ENCODE measurements around the gene DAB2. TPM values are rescaled to one million over a fixed set of nuclear protein-coding genes. Genes with fewer than 3 reads are reported as not detected.

The DAB2 gene
- total and polyA plus RNA-seq, 4 donors = 29.6 to 112 (median 69.8) TPM

DNA sequence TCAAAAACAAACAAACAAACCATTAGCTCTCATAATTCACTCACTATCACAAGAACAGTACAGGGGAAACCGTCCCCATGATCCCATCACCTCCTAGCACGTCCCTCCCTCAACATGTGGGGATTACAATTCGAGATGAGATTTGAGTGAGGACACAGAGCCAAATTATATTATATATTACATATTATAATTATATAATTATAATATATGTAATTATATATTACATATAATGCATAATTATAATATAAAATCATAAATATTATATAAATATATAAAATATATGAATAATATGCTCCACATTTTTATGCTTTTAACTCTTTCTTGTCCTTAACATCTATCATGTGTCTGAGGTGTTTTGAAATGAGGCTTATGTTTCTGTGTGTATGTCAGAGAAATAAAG lies 57.1 kb downstream of the DAB2 start:
- no peak overlapping the region for H3K27ac ChIP-seq (ENCODE audit: low read depth in 1 of 2, low read length in 1 of 2)
- no peak for TF ChIP-seq CTCF (IDR thresholded peaks at IDR 0.05; ENCODE audit: control extremely low read depth, extremely low read depth)
- no peaks in the 10 kb centered on the region for H3K9me3 ChIP-seq (ENCODE audit: control insufficient read depth in 4 of 4, insufficient read depth in 3 of 4, low read length in 3 of 4)
- peaks cover 1 to 16% (median 4%) of the 10 kb centered on the region in 4 donors for H3K36me3 ChIP-seq (ENCODE audit: control insufficient read depth in 4 of 4, insufficient read depth in 4 of 4, low read length in 4 of 4)
- H3K4me3 ChIP-seq = no peak overlapping the region
- no peak for DNase-seq
- ATAC-seq (ENCODE audit: insufficient read depth, low FRiP score) = no peak
- peaks cover 0 to 7% (median 0%) of the 10 kb centered on the region in 5 donors for H3K4me1 ChIP-seq (ENCODE audit: control insufficient read depth in 5 of 5, insufficient read depth in 5 of 5, low read length in 5 of 5)
- H3K27me3 ChIP-seq (ENCODE audit: control insufficient read depth in 3 of 3, insufficient read depth in 3 of 3, low read length in 2 of 3) = no peaks in the 10 kb centered on the region
- WGBS, 2 donors = 86 to 90% methylated on average over 3 of the region's 3 CpGs
- no peak overlapping the region for H3K9ac ChIP-seq (ENCODE audit: insufficient read depth in 1 of 2, low read length in 2 of 2)

DNA sequence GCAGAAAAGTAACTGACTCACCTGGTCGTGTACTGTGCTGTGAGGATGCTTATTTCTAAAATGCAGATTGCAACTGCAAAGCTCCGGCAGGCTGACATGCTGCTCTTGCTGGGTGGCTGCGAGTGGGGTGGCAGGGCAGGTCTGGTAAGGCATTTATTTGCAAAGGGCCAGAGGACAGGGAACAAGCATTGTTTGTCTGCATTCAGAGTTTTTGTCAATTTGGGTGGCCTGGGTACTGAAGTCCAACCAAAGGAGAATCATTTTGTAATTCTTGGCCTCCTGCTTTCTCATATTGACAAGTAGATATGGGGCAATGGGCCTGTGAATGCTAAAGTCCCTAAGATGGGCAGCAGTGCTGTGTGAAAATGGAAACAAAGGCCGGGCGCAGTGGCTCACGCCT lies 60.4 kb downstream of the DAB2 start, which contains the start of gene C9:
Gene C9 (minus strand): TSS at position 129 of the 400 bp plus-strand sequence. CDS start 31 bp downstream, at position 98.
- ATAC-seq (ENCODE audit: insufficient read depth, low FRiP score) = no peak
- WGBS, 2 donors = 74 to 81% methylated on average over 6 of the region's 6 CpGs
- no peaks in the 10 kb centered on the region for H3K27me3 ChIP-seq (ENCODE audit: control insufficient read depth in 3 of 3, insufficient read depth in 3 of 3, low read length in 2 of 3)

DNA sequence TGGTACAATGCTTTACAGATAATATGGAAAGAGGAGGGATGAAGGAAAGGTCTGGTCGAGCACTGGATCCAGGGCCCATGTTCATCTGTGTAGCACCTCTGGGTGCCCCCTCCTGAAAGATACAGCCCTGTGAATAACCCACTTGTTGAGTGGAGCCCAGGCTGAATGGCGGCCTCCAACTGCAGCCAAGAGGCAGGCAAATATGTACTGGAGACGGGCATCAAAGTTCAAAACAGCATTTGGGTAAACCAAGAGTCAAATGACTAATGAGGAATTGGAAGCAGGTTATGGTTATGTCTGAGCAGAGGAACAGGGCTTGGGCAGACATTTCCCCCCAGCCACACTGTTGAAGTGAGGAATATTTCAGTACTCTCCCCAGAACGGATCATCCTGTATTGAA lies 61.6 kb downstream of the DAB2 start:
- no peaks in the 10 kb centered on the region for H3K27me3 ChIP-seq (ENCODE audit: control insufficient read depth in 3 of 3, insufficient read depth in 3 of 3, low read length in 2 of 3)
- ATAC-seq (ENCODE audit: insufficient read depth, low FRiP score) (no peak), DNase-seq (no peak)
- no peak for TF ChIP-seq CTCF (IDR thresholded peaks at IDR 0.05; ENCODE audit: control extremely low read depth, extremely low read depth)
- H3K9me3 ChIP-seq (ENCODE audit: control insufficient read depth in 4 of 4, insufficient read depth in 3 of 4, low read length in 3 of 4) = no peaks in the 10 kb centered on the region
- H3K27ac ChIP-seq (ENCODE audit: low read depth in 1 of 2, low read length in 1 of 2) = no peak overlapping the region
- 86 to 96% methylated on average over 4 of the region's 4 CpGs for WGBS, 2 donors
- no peaks in the 10 kb centered on the region for H3K4me1 ChIP-seq (ENCODE audit: control insufficient read depth in 5 of 5, insufficient read depth in 5 of 5, low read length in 5 of 5)
- H3K9ac ChIP-seq (ENCODE audit: insufficient read depth in 1 of 2, low read length in 2 of 2) = no peak overlapping the region
- H3K36me3 ChIP-seq (ENCODE audit: control insufficient read depth in 4 of 4, insufficient read depth in 4 of 4, low read length in 4 of 4) = no peaks in the 10 kb centered on the region
- no peak overlapping the region for H3K4me3 ChIP-seq

More for the DNA sequence above, 60.4 kb downstream of the DAB2 start, which contains the start of gene C9:
- no peaks in the 10 kb centered on the region for H3K9me3 ChIP-seq (ENCODE audit: control insufficient read depth in 4 of 4, insufficient read depth in 3 of 4, low read length in 3 of 4)
- DNase-seq = no peak
- H3K4me1 ChIP-seq (ENCODE audit: control insufficient read depth in 5 of 5, insufficient read depth in 5 of 5, low read length in 5 of 5) = no peaks in the 10 kb centered on the region
- H3K4me3 ChIP-seq = no peak within 1 kb of the TSS
- no peaks in the 10 kb centered on the region for H3K36me3 ChIP-seq (ENCODE audit: control insufficient read depth in 4 of 4, insufficient read depth in 4 of 4, low read length in 4 of 4)
- H3K9ac ChIP-seq (ENCODE audit: insufficient read depth in 1 of 2, low read length in 2 of 2) = no peak within 1 kb of the TSS
- H3K27ac ChIP-seq (ENCODE audit: low read depth in 1 of 2, low read length in 1 of 2) = no peak within 1 kb of the TSS
- TF ChIP-seq CTCF (IDR thresholded peaks at IDR 0.05; ENCODE audit: control extremely low read depth, extremely low read depth) = no peak

- WGBS, 2 donors = 82 to 94% methylated on average over 8 of the region's 8 CpGs
- no peaks in the 10 kb centered on the region for H3K36me3 ChIP-seq (ENCODE audit: control insufficient read depth in 4 of 4, insufficient read depth in 4 of 4, low read length in 4 of 4)
- TF ChIP-seq CTCF (IDR thresholded peaks at IDR 0.05; ENCODE audit: control extremely low read depth, extremely low read depth) = no peak
- no peak overlapping the region for H3K9ac ChIP-seq (ENCODE audit: insufficient read depth in 1 of 2, low read length in 2 of 2)
- ATAC-seq (ENCODE audit: insufficient read depth, low FRiP score) = no peak
- no peak for DNase-seq
- H3K4me1 ChIP-seq (ENCODE audit: control insufficient read depth in 5 of 5, insufficient read depth in 5 of 5, low read length in 5 of 5) = no peaks in the 10 kb centered on the region
- H3K9me3 ChIP-seq (ENCODE audit: control insufficient read depth in 4 of 4, insufficient read depth in 3 of 4, low read length in 3 of 4) = no peaks in the 10 kb centered on the region
- no peaks in the 10 kb centered on the region for H3K27me3 ChIP-seq (ENCODE audit: control insufficient read depth in 3 of 3, insufficient read depth in 3 of 3, low read length in 2 of 3)
- no peak overlapping the region for H3K4me3 ChIP-seq
- H3K27ac ChIP-seq (ENCODE audit: low read depth in 1 of 2, low read length in 1 of 2) = no peak overlapping the region
Measured at GRCh38 chr5:39362646-39363045, 62.1 kb downstream of the DAB2 start.

All from lung (tissue), 12 donors.